Astrocyte of the cerebellum (primary cell): ENCODE measurements around the gene POLN.

Source experiments
- DNase-seq: peaks from one replicate; pipeline ENCODE4 v3.0.0-alpha.2; 2011; ENCODE audit warnings: low read depth
- H3K4me3 ChIP-seq: 2 replicates; pipeline ENCODE4 v1.5.1; 2011; ENCODE audit warnings: mild to moderate bottlenecking, low read depth, low read length, moderate library complexity
- CTCF ChIP-seq: IDR thresholded peaks from 2 replicates; pipeline ENCODE4 v1.5.1; 2012; ENCODE audit warnings: low read length, low read depth, moderate library complexity, mild to moderate bottlenecking; ENCODE audit errors: missing control alignments
- in situ Hi-C: cut with HindIII; loops from 2 replicates; pipeline ENCODE4 v1.10.0; 2017; ENCODE audit warnings: low sequenced_read_pairs

POLN gene

GRCh38 chr4:2259036-2259540 is 17.2 kb upstream of the POLN start:
- no peak for DNase-seq
- in situ Hi-C loops, result loop anchor here (5.0 kb wide), 1 partner anchor 143 kb away; no protein-coding TSS in a partner anchor
- TF ChIP-seq CTCF, result no peak
- no peak overlapping the region for H3K4me3 ChIP-seq

GRCh38 chr4:2258091-2259035 is 16.4 kb upstream of the POLN start:
- TF ChIP-seq CTCF, result no peak

GRCh38 chr4:2257361-2258081 is 15.6 kb upstream of the POLN start:
- in situ Hi-C loops, result loop anchor here (5.0 kb wide), 1 partner anchor 145 kb away; no protein-coding TSS in a partner anchor
- DNase-seq, result no peak
- TF ChIP-seq CTCF, result no peak
- H3K4me3 ChIP-seq, result no peak overlapping the region

More at GRCh38 chr4:2258091-2259035, 16.4 kb upstream of the POLN start:
- in situ Hi-C loops, result loop anchor here (5.0 kb wide), 1 partner anchor 144 kb away; no protein-coding TSS in a partner anchor
- H3K4me3 ChIP-seq, result no peak overlapping the region
- no peak for DNase-seq

GRCh38 chr4:2256781-2257191 is 14.9 kb upstream of the POLN start:
- no peak for TF ChIP-seq CTCF
- DNase-seq, result no peak
- in situ Hi-C loops, result loop anchor here (5.0 kb wide), 1 partner anchor 146 kb away; no protein-coding TSS in a partner anchor
- H3K4me3 ChIP-seq, result no peak overlapping the region

- no peak for DNase-seq
- no peak for TF ChIP-seq CTCF
- in situ Hi-C loops, result loop anchor here (5.0 kb wide), 1 partner anchor 146 kb away; no protein-coding TSS in a partner anchor
- H3K4me3 ChIP-seq, result no peak overlapping the region
These were observed 14.3 kb upstream of the POLN start for GRCh38 chr4:2256156-2256731.
